ENCODE measurements around the gene MX1.

DNA sequence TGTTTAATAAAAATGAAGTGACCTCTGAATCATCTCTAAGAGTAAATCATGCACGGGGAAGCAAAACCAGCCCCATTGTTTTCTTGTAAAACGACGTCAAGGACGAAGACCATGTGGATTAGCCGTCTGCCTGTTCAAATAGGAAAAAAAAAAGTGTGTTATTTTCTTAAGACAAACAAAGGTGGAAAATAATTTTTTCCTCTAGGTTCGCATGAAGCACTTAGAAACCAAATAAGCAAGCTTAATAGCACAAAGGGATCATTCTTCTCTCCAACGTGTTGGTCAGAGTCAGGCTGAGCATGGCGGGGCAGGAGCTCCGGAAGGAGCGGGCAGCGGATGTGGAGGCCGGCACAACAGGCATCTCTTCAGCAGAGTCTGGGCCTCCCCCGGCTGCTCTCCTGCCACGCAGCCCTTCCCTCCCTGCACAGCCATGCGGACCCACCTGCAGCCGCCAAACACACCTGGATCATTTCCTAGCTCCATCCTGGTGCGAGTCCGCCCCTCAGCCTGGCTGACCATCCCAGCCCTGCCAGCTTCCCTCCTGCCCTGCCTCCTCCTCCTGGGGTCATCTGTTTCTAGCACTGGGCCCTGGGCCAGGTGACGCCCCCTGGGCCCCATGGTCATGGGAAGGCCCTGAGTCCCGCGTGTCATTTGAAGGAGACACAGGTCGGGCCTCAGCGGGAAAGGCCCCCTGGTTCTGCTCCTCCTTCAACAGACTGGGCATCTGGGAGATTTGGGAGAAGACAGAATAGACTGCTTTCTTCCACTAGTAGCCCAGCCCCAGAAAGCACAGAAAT is 40.2 kb downstream of the MX1 start:
- TF ChIP-seq CTCF (IDR thresholded peaks at IDR 0.05) = no peak
- no peak for TF ChIP-seq POLR2A (IDR thresholded peaks at IDR 0.05)

All from thyroid gland (tissue), 4 donors.